Measurements from ENCODE around the gene DMKN.

DNA sequence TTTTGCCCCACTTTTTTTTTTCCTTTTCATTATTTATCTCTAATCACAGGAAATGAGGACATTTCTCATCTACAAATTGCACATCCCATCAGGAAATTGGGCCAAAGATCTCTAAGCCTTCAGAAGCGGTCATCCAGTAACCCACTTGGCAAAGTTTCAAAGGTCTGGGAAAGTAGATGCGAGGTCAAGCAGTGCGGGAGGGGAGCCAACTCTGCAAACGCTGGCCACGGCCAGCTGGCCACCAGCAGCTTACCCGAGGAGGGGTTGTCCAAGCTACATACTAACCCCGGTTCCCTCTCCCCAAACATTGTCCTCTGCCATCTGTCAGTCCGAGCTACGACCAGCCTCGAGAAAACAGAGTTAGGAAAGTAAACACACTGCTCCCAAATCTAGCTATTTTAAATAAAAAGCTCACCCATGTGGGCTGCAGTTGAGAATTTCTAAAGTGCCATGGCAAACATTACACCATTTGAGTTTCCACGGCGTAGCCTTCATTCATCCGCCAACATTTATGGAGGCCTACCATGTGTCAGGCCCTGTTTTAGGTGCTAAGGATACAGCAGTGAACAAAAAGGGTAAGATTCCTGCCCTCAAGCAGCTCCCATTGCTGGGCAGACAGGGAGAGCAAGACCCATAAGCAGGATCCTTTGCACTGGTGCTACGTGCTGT, 53.9 kb downstream of the DMKN start:
- TF ChIP-seq, protein P1, sequence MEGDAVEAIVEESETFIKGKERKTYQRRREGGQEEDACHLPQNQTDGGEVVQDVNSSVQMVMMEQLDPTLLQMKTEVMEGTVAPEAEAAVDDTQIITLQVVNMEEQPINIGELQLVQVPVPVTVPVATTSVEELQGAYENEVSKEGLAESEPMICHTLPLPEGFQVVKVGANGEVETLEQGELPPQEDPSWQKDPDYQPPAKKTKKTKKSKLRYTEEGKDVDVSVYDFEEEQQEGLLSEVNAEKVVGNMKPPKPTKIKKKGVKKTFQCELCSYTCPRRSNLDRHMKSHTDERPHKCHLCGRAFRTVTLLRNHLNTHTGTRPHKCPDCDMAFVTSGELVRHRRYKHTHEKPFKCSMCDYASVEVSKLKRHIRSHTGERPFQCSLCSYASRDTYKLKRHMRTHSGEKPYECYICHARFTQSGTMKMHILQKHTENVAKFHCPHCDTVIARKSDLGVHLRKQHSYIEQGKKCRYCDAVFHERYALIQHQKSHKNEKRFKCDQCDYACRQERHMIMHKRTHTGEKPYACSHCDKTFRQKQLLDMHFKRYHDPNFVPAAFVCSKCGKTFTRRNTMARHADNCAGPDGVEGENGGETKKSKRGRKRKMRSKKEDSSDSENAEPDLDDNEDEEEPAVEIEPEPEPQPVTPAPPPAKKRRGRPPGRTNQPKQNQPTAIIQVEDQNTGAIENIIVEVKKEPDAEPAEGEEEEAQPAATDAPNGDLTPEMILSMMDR (IDR thresholded peaks at IDR 0.05), result no peak
- peak in 2 of 4 donors; percentile 24 to 27 for TF ChIP-seq POLR2AphosphoS5 (IDR thresholded peaks at IDR 0.05)
- TF ChIP-seq POLR2A (IDR thresholded peaks at IDR 0.05), result no peak
